GM12892 (cell line): ENCODE results near the gene MGAT4A.

ENCODE experiments used
- POLR2A ChIP-seq: IDR thresholded peaks from 2 replicates; pipeline ENCODE4 v1.6.1; 2011; ENCODE audit warnings: low read depth, low read length, control low read depth
- POLR2AphosphoS5 ChIP-seq: IDR thresholded peaks from 2 replicates; pipeline ENCODE4 v1.6.1; 2011; ENCODE audit warnings: low read depth, low read length, control low read depth

- TF ChIP-seq POLR2A (no peak), POLR2AphosphoS5 (no peak)
Measured at GRCh38 chr2:98664323-98664722, 66.6 kb downstream of the MGAT4A start.
